ENCODE data around the gene CERS6.

- TF ChIP-seq POLR2A (IDR thresholded peaks at IDR 0.05): no peak
- no peak for TF ChIP-seq CTCF (IDR thresholded peaks at IDR 0.05)
Observed at GRCh38 chr2:168589236-168590211, 133.5 kb downstream of the CERS6 start.

Data from body of pancreas (tissue), 4 donors.